H1 (cell line): ENCODE results near the gene COL4A3. TPM values are rescaled to one million over a fixed set of nuclear protein-coding genes. Genes with fewer than 3 reads are reported as not detected.

Source experiments
- CTCF ChIA-PET: fragments of 300-600 bp; sonication (Branson Sonifier 250); formaldehyde crosslinking; loops from one replicate; lab custom pipeline; 2021; ENCODE audit not compliant: partially characterized antibody; lab: Charles Lee
- POLR2A ChIA-PET: fragments of 300-600 bp; sonication (Branson Sonifier 250); formaldehyde crosslinking; loops from one replicate; lab custom pipeline; 2021; ENCODE audit warnings: inconsistent platforms; ENCODE audit not compliant: partially characterized antibody; lab: Charles Lee
- DNase-seq, 2 experiments: peaks; one replicate each; pipeline versions ENCODE4 v3.0.0 to v3.0.0-alpha.2; 2010 to 2022; ENCODE audit warnings: low spot score in 2 of 2, low read depth in 1 of 2, mixed read lengths in 1 of 2
- FAIRE-seq: peaks from 2 replicates; lab custom pipeline; 2011; peaks lifted over from hg19 to GRCh38; lab: Jason Lieb, UNC
- H2AFZ ChIP-seq: 2 replicates; pipeline ENCODE4 v1.8.1; 2012; ENCODE audit warnings: low read length, inconsistent platforms
- H2AK5ac ChIP-seq: 2 replicates; pipeline ENCODE4 v1.6.1; 2013; ENCODE audit warnings: low read depth, low read length
- H2BK120ac ChIP-seq: replicated peaks from 2 replicates; pipeline ENCODE3; 2013; ENCODE audit warnings: low read depth, low read length, inconsistent platforms
- H2BK12ac ChIP-seq: 2 replicates; pipeline ENCODE4 v1.6.1; 2013; ENCODE audit warnings: low read depth, low read length
- H2BK15ac ChIP-seq: 2 replicates; pipeline ENCODE4 v1.6.1; 2013; ENCODE audit warnings: low read length
- H2BK20ac ChIP-seq: 2 replicates; pipeline ENCODE4 v1.6.1; 2013; ENCODE audit warnings: low read length
- H2BK5ac ChIP-seq: 2 replicates; pipeline ENCODE4 v1.6.1; 2013; ENCODE audit warnings: low read depth, low read length
- H3K14ac ChIP-seq: 2 replicates; pipeline ENCODE4 v1.6.1; 2013; ENCODE audit warnings: inconsistent platforms; ENCODE audit not compliant: insufficient read length
- H3K18ac ChIP-seq: 2 replicates; pipeline ENCODE4 v1.6.1; 2013; ENCODE audit warnings: low read length; ENCODE audit errors: extremely low read depth
- H3K23ac ChIP-seq: 2 replicates; pipeline ENCODE4 v1.6.1; 2013; ENCODE audit warnings: inconsistent platforms; ENCODE audit not compliant: insufficient read length
- H3K23me2 ChIP-seq: 2 replicates; pipeline ENCODE4 v1.6.1; 2013; ENCODE audit warnings: low read depth, low read length
- H3K27ac ChIP-seq: 2 replicates; pipeline ENCODE4 v1.6.1; 2011; ENCODE audit warnings: low read depth, low read length, inconsistent platforms
- H3K27me3 ChIP-seq, 4 experiments: replicated peaks in 1 of 4; 1 replicate in 1 of 4; 2 replicates in 3 of 4; pipeline versions ENCODE4 v1.6.1 to v1.8.1; 2011 to 2013; ENCODE audit warnings: low read length in 3 of 4, mild to moderate bottlenecking in 3 of 4, inconsistent platforms in 2 of 4, mixed read lengths in 2 of 4, moderate library complexity in 1 of 4; ENCODE audit not compliant: control insufficient read depth in 3 of 4, insufficient read depth in 3 of 4; ENCODE audit errors: extremely low read depth in 1 of 4
- H3K36me3 ChIP-seq, 4 experiments: 2 replicates each; pipeline versions ENCODE4 v1.6.1 to v1.8.1; 2011 to 2013; ENCODE audit warnings: mild to moderate bottlenecking in 4 of 4, low read length in 3 of 4, moderate library complexity in 2 of 4, control low read depth in 1 of 4, inconsistent platforms in 1 of 4; ENCODE audit not compliant: insufficient read depth in 4 of 4, control insufficient read depth in 2 of 4
- H3K4ac ChIP-seq: replicated peaks from 2 replicates; pipeline ENCODE3; 2013; ENCODE audit warnings: low read length, low read depth, mixed read lengths, inconsistent platforms; ENCODE audit not compliant: insufficient read length
- H3K4me1 ChIP-seq, 4 experiments: replicated peaks in 1 of 4; 1 replicate in 1 of 4; 2 replicates in 3 of 4; pipeline versions ENCODE4 v1.6.1 to v1.8.1; 2011 to 2013; ENCODE audit warnings: low read length in 3 of 4, inconsistent platforms in 2 of 4, mixed read lengths in 1 of 4; ENCODE audit not compliant: insufficient read depth in 4 of 4, control insufficient read depth in 3 of 4
- H3K4me2 ChIP-seq, 2 experiments: 2 replicates each; pipeline versions ENCODE4 v1.6.1 to v1.8.1; 2011 to 2013; ENCODE audit warnings: low read depth in 2 of 2, low read length in 2 of 2, control low read depth in 1 of 2, inconsistent platforms in 1 of 2, mild to moderate bottlenecking in 1 of 2; ENCODE audit not compliant: insufficient read depth in 1 of 2
- H3K4me3 ChIP-seq, 4 experiments: fragments of 200-600, 300-600 bp in 1 of 4; sonication (generic), shearing (Covaris generic), sonication (Bioruptor Twin) in 1 of 4; 2 replicates each; pipeline versions ENCODE4 v1.5.1 to v1.8.1; 2011 to 2016; ENCODE audit warnings: low read length in 4 of 4, low read depth in 3 of 4, control low read depth in 2 of 4, inconsistent platforms in 2 of 4, mild to moderate bottlenecking in 2 of 4, mixed read lengths in 1 of 4, moderate library complexity in 1 of 4; ENCODE audit not compliant: insufficient read depth in 2 of 4; ENCODE audit errors: extremely low read depth in 1 of 4
- H3K56ac ChIP-seq: replicated peaks from 2 replicates; pipeline ENCODE3; 2013; ENCODE audit warnings: low read depth, mild to moderate bottlenecking, mixed read lengths, low read length, inconsistent platforms; ENCODE audit not compliant: insufficient read length
- H3K79me1 ChIP-seq: 2 replicates; pipeline ENCODE4 v1.6.1; 2013; ENCODE audit warnings: low read depth, low read length, control low read depth
- H3K79me2 ChIP-seq, 2 experiments: 2 replicates each; pipeline versions ENCODE4 v1.6.1 to v1.8.1; 2012 to 2013; ENCODE audit warnings: low read length in 2 of 2, mild to moderate bottlenecking in 2 of 2, inconsistent platforms in 1 of 2; ENCODE audit not compliant: insufficient read depth in 2 of 2, control insufficient read depth in 1 of 2
- H3K9ac ChIP-seq, 4 experiments: replicated peaks in 1 of 4; 1 replicate in 1 of 4; 2 replicates in 3 of 4; pipeline versions ENCODE4 v1.6.1 to v1.8.1; 2011 to 2013; ENCODE audit warnings: low read depth in 3 of 4, low read length in 3 of 4, control low read depth in 2 of 4, mild to moderate bottlenecking in 2 of 4, moderate library complexity in 2 of 4, inconsistent platforms in 1 of 4; ENCODE audit errors: extremely low read depth in 1 of 4
- H3K9me3 ChIP-seq, 2 experiments: 2 replicates each; pipeline versions ENCODE4 v1.6.1 to v1.8.1; 2012 to 2013; ENCODE audit warnings: mild to moderate bottlenecking in 2 of 2, moderate library complexity in 2 of 2, control low read depth in 1 of 2, inconsistent platforms in 1 of 2, low read depth in 1 of 2, low read length in 1 of 2, mixed read lengths in 1 of 2; ENCODE audit not compliant: insufficient read depth in 2 of 2
- H4K20me1 ChIP-seq, 2 experiments: replicated peaks in 1 of 2; 2 replicates each; pipeline versions ENCODE3 to v1.8.1; 2011 to 2013; ENCODE audit warnings: inconsistent platforms in 2 of 2, low read length in 2 of 2, mild to moderate bottlenecking in 1 of 2; ENCODE audit not compliant: insufficient read depth in 2 of 2, control insufficient read depth in 1 of 2
- H4K5ac ChIP-seq: 2 replicates; pipeline ENCODE4 v1.6.1; 2013; ENCODE audit warnings: low read length, low read depth, mixed read lengths, inconsistent platforms; ENCODE audit not compliant: insufficient read length
- H4K8ac ChIP-seq: 2 replicates; pipeline ENCODE4 v1.8.0; 2013; ENCODE audit warnings: mild to moderate bottlenecking, moderate library complexity, low read length, inconsistent platforms; ENCODE audit not compliant: insufficient read depth; ENCODE audit errors: extremely low read depth
- H4K91ac ChIP-seq: replicated peaks from 2 replicates; pipeline ENCODE3; 2013; ENCODE audit warnings: low read length, mixed read lengths, inconsistent platforms; ENCODE audit not compliant: insufficient read length
- ATF3 ChIP-seq: IDR thresholded peaks from 2 replicates; pipeline ENCODE4 v1.6.1; 2011; ENCODE audit warnings: low read depth, mild to moderate bottlenecking, low read length; ENCODE audit not compliant: insufficient read depth
- CBX8 ChIP-seq: fragments of 300-800, 300-1000 bp; sonication (generic); IDR thresholded peaks from 2 replicates; pipeline ENCODE4 v1.7.1; 2016; ENCODE audit warnings: low read depth, low read length, borderline replicate concordance
- CEBPB ChIP-seq: IDR thresholded peaks from 2 replicates; pipeline ENCODE4 v1.6.1; 2012; ENCODE audit warnings: low read depth, low read length
- CHD1 ChIP-seq: IDR thresholded peaks from 2 replicates; pipeline ENCODE4 v1.6.1; 2012; ENCODE audit warnings: low read depth, low read length, improper control_type of control experiment
- CTCF ChIP-seq, 3 experiments: IDR thresholded peaks; 1 replicate in 2 of 3; 2 replicates in 1 of 3; pipeline versions ENCODE4 v1.5.1 to v1.6.1; 2011; ENCODE audit warnings: low read length in 3 of 3, mild to moderate bottlenecking in 3 of 3, inconsistent platforms in 2 of 3, low read depth in 1 of 3, moderate library complexity in 1 of 3; ENCODE audit not compliant: insufficient read depth in 1 of 3; ENCODE audit errors: control extremely low read depth in 1 of 3
- GTF2F1 ChIP-seq: IDR thresholded peaks from 2 replicates; pipeline ENCODE4 v1.6.1; 2012; ENCODE audit warnings: low read depth, low read length, improper control_type of control experiment, borderline replicate concordance
- HDAC6 ChIP-seq: IDR thresholded peaks from one replicate; pipeline ENCODE4 v1.7.1; 2012; ENCODE audit warnings: low read depth, mild to moderate bottlenecking, inconsistent platforms, low read length, moderate library complexity
- JUN ChIP-seq: IDR thresholded peaks from 2 replicates; pipeline ENCODE4 v1.6.1; 2011; ENCODE audit warnings: low read depth, mild to moderate bottlenecking, improper control_type of control experiment, low read length
- POLR2A ChIP-seq, 2 experiments: IDR thresholded peaks; 1 replicate in 1 of 2; 2 replicates in 1 of 2; pipeline ENCODE4 v1.6.1; 2011; ENCODE audit warnings: low read depth in 2 of 2, low read length in 2 of 2, mild to moderate bottlenecking in 2 of 2; ENCODE audit errors: control extremely low read depth in 1 of 2
- SIN3A ChIP-seq, 2 experiments: IDR thresholded peaks in 1 of 2; conservative IDR thresholded peaks in 1 of 2; 2 replicates each; pipeline ENCODE4 v1.6.1; 2011 to 2012; ENCODE audit warnings: low read length in 2 of 2, improper control_type of control experiment in 1 of 2, low read depth in 1 of 2, mild to moderate bottlenecking in 1 of 2
- SIRT6 ChIP-seq: IDR thresholded peaks from one replicate; pipeline ENCODE4 v1.7.1; 2012; ENCODE audit warnings: low read length, inconsistent platforms
- SP4 ChIP-seq: IDR thresholded peaks from 2 replicates; pipeline ENCODE4 v1.6.1; 2012; ENCODE audit warnings: low read length, inconsistent platforms
- WGBS, 2 experiments: shearing (Covaris generic) in 1 of 2; methylation state at CpG; one replicate each; pipeline versions ENCODE4 v1.1.6 to v1.1.7; 2013 to 2015; ENCODE audit warnings: low lambda C conversion rate in 2 of 2, mixed read lengths in 2 of 2, inconsistent platforms in 1 of 2, low coverage in 1 of 2, missing lambda C conversion rate in 1 of 2; ENCODE audit not compliant: insufficient replicate concordance in 2 of 2, insufficient coverage in 1 of 2, insufficient read length in 1 of 2; ENCODE audit errors: extremely low coverage in 1 of 2, missing lambda C conversion rate in 1 of 2; 5-methylcytosine and 5-hydroxymethylcytosine counted together
- polyA plus RNA-seq, 7 experiments: library from polyadenylated mRNA; depleted of rRNA in 3 of 7; stranded (reverse) in 5 of 7; unstranded in 2 of 7; fragments of >200 nt in 5 of 7; fragments of 200-250 nt in 2 of 7; gene quantifications; 1 replicate in 5 of 7; 2 replicates in 1 of 7; 4 replicates in 1 of 7; pipeline versions ENCODE4 v1.2.1 to v1.2.3, GENCODE V29; 2011 to 2013; ENCODE audit warnings: missing spikeins in 2 of 7, mixed read lengths in 2 of 7
- total RNA-seq: library from RNA; stranded (reverse); fragmentation: NEBNext Ultra II Directional; extraction: Animal tissue kit (Norgen Biotek cat#: 25700); gene quantifications from 2 replicates; pipeline ENCODE4 v1.2.1, GENCODE V29; 2021

Gene COL4A3
- total and polyA plus RNA-seq, 2 of the 8 experiments (the other 6 are each of a cell fraction or from before 2014, with no cell fraction given), result 0.12 to 0.17 TPM

GRCh38 chr2:227132986-227133385 lies 31.4 kb upstream of the COL4A3 start:
- H3K14ac ChIP-seq, result no peak overlapping the region
- H2AFZ ChIP-seq, result no peak overlapping the region
- H2BK120ac ChIP-seq, result no peak overlapping the region
- H2BK5ac ChIP-seq, result no peak overlapping the region
- no peaks in the 10 kb centered on the region for H3K4me1 ChIP-seq
- no peak overlapping the region for H2BK12ac ChIP-seq
- ChIA-PET CTCF (interaction anchor here (0.6 to 7.6 kb wide), 14 partner anchors 8 to 633 kb away, joined by 3 to 112 read pairs (median 5); no protein-coding TSS in a partner anchor), POLR2A (no interaction called here)
- H3K27me3 ChIP-seq, result no peaks in the 10 kb centered on the region
- no peaks in the 10 kb centered on the region for H3K23me2 ChIP-seq
- H4K91ac ChIP-seq, result no peak overlapping the region
- no peaks in the 10 kb centered on the region for H3K79me1 ChIP-seq
- H3K18ac ChIP-seq, result no peak overlapping the region
- no peak overlapping the region for H2AK5ac ChIP-seq
- H3K9me3 ChIP-seq, result no peaks in the 10 kb centered on the region
- WGBS, 2 experiments, result 92% methylated on average over 4 of the region's 4 CpGs; no CpG with 5 or more reads in 1 of the 2 experiments
- no peak overlapping the region for H3K9ac ChIP-seq
- H3K56ac ChIP-seq, result no peak overlapping the region
- no peak overlapping the region for H3K23ac ChIP-seq
- H4K8ac ChIP-seq, result no peak overlapping the region
- no peak overlapping the region for H3K4ac ChIP-seq
- H4K20me1 ChIP-seq, result no peaks in the 10 kb centered on the region
- no peak overlapping the region for H3K4me2 ChIP-seq
- FAIRE-seq (no peak), DNase-seq (no peak)
- H3K79me2 ChIP-seq, result no peaks in the 10 kb centered on the region
- H3K27ac ChIP-seq, result no peak overlapping the region
- H2BK20ac ChIP-seq, result no peak overlapping the region
- H4K5ac ChIP-seq, result no peak overlapping the region
- H3K36me3 ChIP-seq, result no peaks in the 10 kb centered on the region
- no peak overlapping the region for H3K4me3 ChIP-seq
- H2BK15ac ChIP-seq, result no peak overlapping the region
- no peak for TF ChIP-seq CTCF (IDR thresholded peaks at IDR 0.05; ENCODE audit: control extremely low read depth in 1 of 3, insufficient read depth in 1 of 3, low read depth in 1 of 3, low read length in 3 of 3)
- no peak for TF ChIP-seq SIN3A (conservative IDR thresholded peaks at IDR 0.05 in 1 of 2, IDR thresholded peaks at IDR 0.05 in 1 of 2; ENCODE audit: low read depth in 1 of 2, low read length in 2 of 2)
- no peak for TF ChIP-seq SP4
- no peak for TF ChIP-seq GTF2F1
- TF ChIP-seq HDAC6, result no peak
- no peak for TF ChIP-seq CEBPB
- no peak for TF ChIP-seq CBX8
- no peak for TF ChIP-seq POLR2A (IDR thresholded peaks at IDR 0.05; ENCODE audit: control extremely low read depth in 1 of 2, low read depth in 2 of 2, low read length in 2 of 2)
- TF ChIP-seq CHD1, result no peak
- no peak for TF ChIP-seq SIRT6
- TF ChIP-seq ATF3, result no peak
- TF ChIP-seq JUN, result no peak
